Measurements from ENCODE around the gene SP6.

The SP6 gene

DNA sequence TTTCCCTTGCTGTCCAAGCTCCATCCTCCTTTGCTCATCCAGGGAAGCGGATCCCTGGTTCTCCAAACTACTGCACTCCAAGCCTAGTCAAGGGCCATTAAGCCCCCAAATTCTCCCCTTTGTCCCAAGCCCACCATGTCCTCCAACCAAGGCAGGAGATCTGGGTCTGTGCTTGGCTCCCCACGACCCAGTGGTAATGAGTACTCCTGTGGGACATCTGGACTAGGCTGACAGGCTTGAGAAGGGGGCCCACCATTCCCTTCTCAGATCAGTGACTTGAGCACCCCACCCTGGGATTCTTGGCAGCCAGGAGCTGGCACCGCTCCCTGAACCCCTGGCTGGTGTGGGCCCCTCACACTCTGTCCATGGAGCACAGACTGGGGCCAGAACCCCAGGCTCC lies 46.5 kb downstream of the SP6 start:
- H3K4me3 ChIP-seq (ENCODE audit: low read depth, low read length) = no peak overlapping the region
- TF ChIP-seq, protein P1, sequence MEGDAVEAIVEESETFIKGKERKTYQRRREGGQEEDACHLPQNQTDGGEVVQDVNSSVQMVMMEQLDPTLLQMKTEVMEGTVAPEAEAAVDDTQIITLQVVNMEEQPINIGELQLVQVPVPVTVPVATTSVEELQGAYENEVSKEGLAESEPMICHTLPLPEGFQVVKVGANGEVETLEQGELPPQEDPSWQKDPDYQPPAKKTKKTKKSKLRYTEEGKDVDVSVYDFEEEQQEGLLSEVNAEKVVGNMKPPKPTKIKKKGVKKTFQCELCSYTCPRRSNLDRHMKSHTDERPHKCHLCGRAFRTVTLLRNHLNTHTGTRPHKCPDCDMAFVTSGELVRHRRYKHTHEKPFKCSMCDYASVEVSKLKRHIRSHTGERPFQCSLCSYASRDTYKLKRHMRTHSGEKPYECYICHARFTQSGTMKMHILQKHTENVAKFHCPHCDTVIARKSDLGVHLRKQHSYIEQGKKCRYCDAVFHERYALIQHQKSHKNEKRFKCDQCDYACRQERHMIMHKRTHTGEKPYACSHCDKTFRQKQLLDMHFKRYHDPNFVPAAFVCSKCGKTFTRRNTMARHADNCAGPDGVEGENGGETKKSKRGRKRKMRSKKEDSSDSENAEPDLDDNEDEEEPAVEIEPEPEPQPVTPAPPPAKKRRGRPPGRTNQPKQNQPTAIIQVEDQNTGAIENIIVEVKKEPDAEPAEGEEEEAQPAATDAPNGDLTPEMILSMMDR (conservative IDR thresholded peaks at IDR 0.05; ENCODE audit: low read depth, low read length) = no peak
- DNase-seq (ENCODE audit: low read depth) = no peak

DNA sequence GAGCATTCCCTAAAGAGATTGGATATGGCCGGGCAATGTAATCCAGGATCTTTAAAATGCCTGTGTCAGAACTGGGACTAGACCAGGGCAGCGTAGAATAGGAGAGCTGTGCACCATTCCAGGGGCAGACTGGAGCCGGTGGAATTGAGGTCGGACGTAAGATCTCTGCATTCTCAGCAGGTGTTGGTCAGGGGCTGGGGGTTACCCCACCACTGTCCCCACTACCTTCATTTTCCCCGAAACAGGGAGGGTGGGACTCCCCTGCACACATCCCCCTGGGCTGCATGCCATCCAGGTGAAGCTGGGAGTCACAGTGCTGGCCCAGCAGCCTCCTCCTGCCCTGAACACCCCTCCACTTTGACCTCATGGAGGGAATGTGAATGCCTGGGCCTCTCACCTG lies 47.2 kb downstream of the SP6 start:
- no peak for DNase-seq (ENCODE audit: low read depth)
- TF ChIP-seq, protein P1 (conservative IDR thresholded peaks at IDR 0.05; ENCODE audit: low read depth, low read length) = no peak
- no peak overlapping the region for H3K4me3 ChIP-seq (ENCODE audit: low read depth, low read length)

DNA sequence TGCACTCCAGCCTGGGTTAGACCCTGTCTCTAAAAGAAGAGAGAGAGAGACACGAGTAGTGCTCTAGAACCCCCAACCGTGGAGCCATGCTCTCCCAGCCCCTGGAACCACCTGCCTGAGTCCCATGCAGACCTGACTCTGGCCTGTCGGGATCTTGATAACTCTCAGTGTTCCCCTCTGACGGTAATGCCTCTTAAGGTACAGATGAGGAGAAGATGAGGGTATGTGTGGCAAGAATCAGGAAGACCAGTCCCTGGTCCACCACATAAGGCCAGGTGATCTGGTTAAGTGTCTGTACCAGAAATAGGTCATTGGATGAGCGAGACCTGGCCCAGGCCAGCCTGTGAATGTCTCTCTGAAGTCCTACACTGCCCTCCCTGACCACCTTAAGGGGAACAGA lies 47.8 kb downstream of the SP6 start:
- H3K4me3 ChIP-seq (ENCODE audit: low read depth, low read length) = no peak overlapping the region
- DNase-seq (ENCODE audit: low read depth) = no peak
- TF ChIP-seq, protein P1 (conservative IDR thresholded peaks at IDR 0.05; ENCODE audit: low read depth, low read length) = no peak

DNA sequence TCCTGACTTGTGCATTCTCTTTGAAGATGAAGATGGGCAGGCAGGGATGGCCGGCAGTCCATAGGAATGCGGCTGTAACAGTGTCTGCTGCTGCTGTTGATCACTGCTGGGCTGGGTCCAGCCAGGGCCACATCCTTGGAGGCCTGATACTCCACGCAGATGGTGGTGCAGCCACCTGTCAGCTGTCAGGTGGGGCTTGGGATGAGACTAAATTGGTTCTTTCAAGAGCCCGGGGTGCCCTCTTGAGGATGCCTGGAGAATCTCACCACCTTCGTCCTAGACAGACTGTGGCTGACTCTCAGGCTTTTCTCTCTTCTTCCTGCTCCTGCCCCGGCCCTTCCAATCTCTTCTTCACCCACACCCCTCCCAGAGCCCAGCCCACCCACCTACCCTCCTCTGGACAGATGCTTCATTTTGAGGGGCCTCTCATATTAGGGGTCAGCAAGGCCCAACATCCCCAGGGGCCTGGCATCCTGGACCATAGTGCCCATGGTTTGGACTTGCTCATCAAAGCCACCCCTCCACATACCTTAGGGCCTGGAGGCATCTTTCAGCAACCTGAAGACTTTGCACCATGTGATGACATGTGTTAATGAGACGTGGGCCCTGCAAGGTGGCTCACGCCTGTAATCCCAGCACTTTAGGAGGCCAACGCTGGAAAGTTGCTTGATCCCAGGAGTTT lies 48.5 kb downstream of the SP6 start:
- peak; percentile 75 for DNase-seq (ENCODE audit: low read depth)
- H3K4me3 ChIP-seq (ENCODE audit: low read depth, low read length) = no peak overlapping the region

DNA sequence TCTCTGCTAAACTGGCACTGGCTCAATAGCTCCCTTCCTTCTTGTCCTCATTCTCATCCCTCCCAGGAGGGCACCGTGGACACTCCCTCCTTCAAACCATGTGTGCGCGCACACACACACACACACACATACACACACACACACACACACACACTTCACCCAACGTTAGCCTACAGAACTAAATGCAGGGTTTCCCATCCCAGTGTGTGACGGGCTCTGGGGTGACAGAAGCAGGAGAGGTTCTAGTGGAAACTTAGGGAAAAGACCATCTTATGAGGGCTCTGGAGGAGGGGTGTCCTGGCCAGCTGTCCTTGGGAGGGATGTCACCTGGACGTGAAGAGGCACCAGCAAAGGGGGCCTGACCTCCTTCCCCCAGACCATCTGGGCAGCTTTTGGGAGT lies 49.1 kb downstream of the SP6 start:
- TF ChIP-seq, protein P1 (conservative IDR thresholded peaks at IDR 0.05; ENCODE audit: low read depth, low read length) = no peak

More for the DNA sequence above, 48.5 kb downstream of the SP6 start:
- TF ChIP-seq, protein P1 (conservative IDR thresholded peaks at IDR 0.05; ENCODE audit: low read depth, low read length) = peak; percentile 79

DNA sequence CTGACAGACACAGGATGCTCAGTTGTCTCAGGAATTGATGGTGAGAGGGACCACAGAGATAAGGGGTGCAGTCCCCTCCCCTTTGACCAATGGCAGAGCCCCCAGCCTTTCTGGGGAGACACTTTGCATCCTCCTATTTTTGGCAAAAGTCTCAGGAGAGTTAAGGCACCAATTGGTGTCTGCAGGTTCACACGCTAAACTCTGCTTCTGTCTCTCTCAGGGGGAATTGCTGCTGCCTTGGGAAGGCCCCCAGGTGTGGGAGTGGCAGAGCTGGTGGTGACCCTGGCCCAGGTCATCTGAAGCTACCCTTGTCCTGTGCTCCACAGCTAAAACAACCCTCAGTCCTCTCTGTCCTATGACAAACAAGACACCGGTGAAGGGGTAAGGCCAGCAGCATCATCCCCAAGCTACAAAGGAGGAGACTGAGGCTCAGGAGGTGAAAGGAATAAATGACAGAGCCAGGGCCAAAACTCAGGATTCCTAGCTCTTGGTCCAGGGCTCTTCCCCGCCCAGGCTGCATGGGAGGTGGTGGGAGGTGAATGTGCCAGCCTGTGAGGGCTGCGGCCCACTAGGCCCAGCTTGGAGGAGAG lies 49.7 kb downstream of the SP6 start:
- TF ChIP-seq, protein P1 (conservative IDR thresholded peaks at IDR 0.05; ENCODE audit: low read depth, low read length) = no peak
- DNase-seq (ENCODE audit: low read depth) = no peak
- H3K4me3 ChIP-seq (ENCODE audit: low read depth, low read length) = no peak overlapping the region

More for the DNA sequence above, 49.1 kb downstream of the SP6 start:
- H3K4me3 ChIP-seq (ENCODE audit: low read depth, low read length) = no peak overlapping the region
- DNase-seq (ENCODE audit: low read depth) = no peak

DNA sequence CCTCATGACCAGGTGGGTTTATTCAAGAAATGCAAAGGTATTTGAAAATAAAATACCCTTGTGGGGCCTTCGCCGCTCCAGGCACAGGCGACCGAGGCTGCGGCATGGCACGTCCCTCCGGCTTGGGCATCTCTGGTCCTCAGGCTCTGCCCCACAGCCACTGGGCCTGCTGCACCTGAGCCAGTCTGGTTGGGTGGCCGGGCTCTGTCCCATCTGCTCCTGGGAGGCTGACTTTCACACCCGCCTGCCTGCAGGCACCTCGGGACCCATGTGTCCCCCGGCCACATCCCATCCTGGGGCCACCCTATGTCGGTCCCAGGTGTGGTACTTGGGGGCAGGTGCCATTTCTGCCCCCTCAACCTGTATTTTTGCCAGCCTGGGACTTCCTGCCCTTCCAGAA lies 50.3 kb downstream of the SP6 start:
- TF ChIP-seq, protein P1 (conservative IDR thresholded peaks at IDR 0.05; ENCODE audit: low read depth, low read length) = no peak
- DNase-seq (ENCODE audit: low read depth) = no peak
- H3K4me3 ChIP-seq (ENCODE audit: low read depth, low read length) = no peak overlapping the region
